IMR-90 (cell line): ENCODE results near the gene USP35. TPM values are rescaled to one million over a fixed set of nuclear protein-coding genes. Genes with fewer than 3 reads are reported as not detected.

Experiments used
- ATAC-seq: fragments of 200-7000 bp; cut with Tn5 transposase; 2 replicates; pipeline ENCODE4 v1.9.1; 2020; ENCODE audit warnings: low read depth, mild to moderate bottlenecking, moderate library complexity
- BruUV-seq: library from RNA; stranded (reverse); fragments of 400-500 nt; replicated peaks from 2 replicates; lab custom pipeline; 2021; lab: Mats Ljungman, UMichigan
- CTCF ChIA-PET: fragments of 300-600 bp; formaldehyde crosslinking; extraction: SDS; loops from one replicate; lab custom pipeline; 2021; ENCODE audit warnings: antibody characterized with exemption; lab: Yijun Ruan, JAX
- POLR2A ChIA-PET: fragments of 300-600 bp; sonication (Branson Sonifier 250); formaldehyde crosslinking; loops from one replicate; lab custom pipeline; 2022; ENCODE audit warnings: antibody characterized with exemption; ENCODE audit not compliant: unreplicated experiment; lab: Charles Lee
- DNase-seq: peaks from one replicate; pipeline ENCODE4 v3.0.0; 2013
- H2AFZ ChIP-seq: replicated peaks from 2 replicates; pipeline ENCODE3; 2013; ENCODE audit warnings: low read length, mild to moderate bottlenecking; ENCODE audit not compliant: poor library complexity
- H2AK5ac ChIP-seq: 2 replicates; pipeline ENCODE4 v1.6.1; 2013; ENCODE audit warnings: low read depth, low read length, inconsistent platforms
- H2AK9ac ChIP-seq: replicated peaks from 2 replicates; pipeline ENCODE3; 2013; ENCODE audit warnings: mild to moderate bottlenecking, low read depth, low read length, moderate library complexity; ENCODE audit not compliant: poor library complexity
- H2BK120ac ChIP-seq: 2 replicates; pipeline ENCODE4 v1.6.1; 2013; ENCODE audit warnings: low read depth, low read length, inconsistent platforms
- H2BK15ac ChIP-seq: 3 replicates; pipeline ENCODE4 v1.6.1; 2013; ENCODE audit warnings: low read depth, low read length, inconsistent platforms
- H2BK20ac ChIP-seq: 2 replicates; pipeline ENCODE4 v1.6.1; 2013; ENCODE audit warnings: low read depth, mild to moderate bottlenecking, inconsistent platforms, low read length, moderate library complexity
- H2BK5ac ChIP-seq: 2 replicates; pipeline ENCODE4 v1.6.1; 2013; ENCODE audit warnings: mild to moderate bottlenecking, low read depth, low read length, inconsistent platforms; ENCODE audit not compliant: poor library complexity, severe bottlenecking
- H3K14ac ChIP-seq: replicated peaks from 2 replicates; pipeline ENCODE4 v1.6.1; 2013; ENCODE audit warnings: low read depth, low read length, inconsistent platforms
- H3K18ac ChIP-seq: 2 replicates; pipeline ENCODE4 v1.6.1; 2013; ENCODE audit warnings: low read depth, low read length, control low read depth
- H3K23ac ChIP-seq: 2 replicates; pipeline ENCODE4 v1.6.1; 2013; ENCODE audit warnings: low read depth, low read length, inconsistent platforms
- H3K27ac ChIP-seq: 2 replicates; pipeline ENCODE4 v1.5.1; 2013; ENCODE audit warnings: mild to moderate bottlenecking, control low read depth, low read length; ENCODE audit not compliant: insufficient read depth
- H3K27me3 ChIP-seq: 2 replicates; pipeline ENCODE4 v1.6.1; 2013; ENCODE audit warnings: low read length; ENCODE audit not compliant: control insufficient read depth, insufficient read depth
- H3K36me3 ChIP-seq: 2 replicates; pipeline ENCODE4 v1.6.1; 2013; ENCODE audit warnings: low read length, mixed read lengths; ENCODE audit not compliant: control insufficient read depth, insufficient read depth
- H3K4ac ChIP-seq: 2 replicates; pipeline ENCODE4 v1.6.1; 2013; ENCODE audit warnings: low read depth, low read length, inconsistent platforms
- H3K4me1 ChIP-seq: 2 replicates; pipeline ENCODE4 v1.6.1; 2013; ENCODE audit warnings: low read length, mixed read lengths; ENCODE audit not compliant: control insufficient read depth, insufficient read depth
- H3K4me2 ChIP-seq: 2 replicates; pipeline ENCODE4 v1.6.1; 2013; ENCODE audit warnings: low read depth, mild to moderate bottlenecking, control low read depth, low read length, moderate library complexity
- H3K4me3 ChIP-seq: 2 replicates; pipeline ENCODE4 v1.5.1; 2013; ENCODE audit warnings: low read depth, mild to moderate bottlenecking, control low read depth, low read length, moderate library complexity; ENCODE audit not compliant: insufficient read depth
- H3K56ac ChIP-seq: 2 replicates; pipeline ENCODE4 v1.6.1; 2013; ENCODE audit warnings: low read length, inconsistent platforms; ENCODE audit not compliant: insufficient read depth; ENCODE audit errors: extremely low read depth
- H3K79me1 ChIP-seq, 2 experiments: 2 replicates each; pipeline ENCODE4 v1.6.1; 2013; ENCODE audit warnings: low read length in 2 of 2, inconsistent platforms in 1 of 2, low read depth in 1 of 2
- H3K9ac ChIP-seq: 2 replicates; pipeline ENCODE4 v1.6.1; 2013; ENCODE audit warnings: low read depth, low read length, control low read depth
- H3K9me1 ChIP-seq: 2 replicates; pipeline ENCODE4 v1.6.1; 2013; ENCODE audit warnings: low read length, inconsistent platforms; ENCODE audit not compliant: insufficient read depth
- H3K9me3 ChIP-seq: 2 replicates; pipeline ENCODE4 v1.6.1; 2013; ENCODE audit warnings: low read length; ENCODE audit not compliant: control insufficient read depth, insufficient read depth
- H4K20me1 ChIP-seq: 2 replicates; pipeline ENCODE4 v1.6.1; 2013; ENCODE audit warnings: low read length, inconsistent platforms; ENCODE audit not compliant: insufficient read depth
- H4K5ac ChIP-seq: 2 replicates; pipeline ENCODE4 v1.6.1; 2013; ENCODE audit warnings: mild to moderate bottlenecking, low read depth, low read length, control low read depth
- H4K8ac ChIP-seq, 2 experiments: 2 replicates each; pipeline ENCODE4 v1.6.1; 2013; ENCODE audit warnings: low read depth in 2 of 2, low read length in 2 of 2, control low read depth in 1 of 2, inconsistent platforms in 1 of 2
- H4K91ac ChIP-seq: 2 replicates; pipeline ENCODE4 v1.6.1; 2013; ENCODE audit warnings: low read depth, low read length, inconsistent platforms; ENCODE audit not compliant: insufficient read depth
- CEBPB ChIP-seq: IDR thresholded peaks from 2 replicates; pipeline ENCODE4 v1.6.1; 2012; ENCODE audit warnings: low read depth, low read length, improper control_type of control experiment
- MAZ ChIP-seq: IDR thresholded peaks from 2 replicates; pipeline ENCODE4 v1.6.1; 2012; ENCODE audit warnings: low read depth, mild to moderate bottlenecking, low read length, improper control_type of control experiment, moderate library complexity, borderline replicate concordance
- MXI1 ChIP-seq: IDR thresholded peaks from 2 replicates; pipeline ENCODE4 v1.6.1; 2012; ENCODE audit warnings: low read depth, mild to moderate bottlenecking, low read length, moderate library complexity, borderline replicate concordance
- NFE2L2 ChIP-seq: fragments of 150-350 bp; IDR thresholded peaks from 2 replicates; pipeline ENCODE4 v1.6.1; 2016; ENCODE audit warnings: low read depth, mild to moderate bottlenecking, low read length
- WGBS, 2 experiments: methylation state at CpG; one replicate each; pipeline versions ENCODE4 v1.1.5 to v1.1.7; 2013; ENCODE audit warnings: missing lambda C conversion rate in 2 of 2; ENCODE audit not compliant: insufficient read length in 1 of 2; ENCODE audit errors: extremely low coverage in 2 of 2; 5-methylcytosine and 5-hydroxymethylcytosine counted together
- dilution Hi-C: fragments of 300-500 bp; cut with HindIII; formaldehyde crosslinking; loops from one replicate; pipeline ENCODE4 v1.14.3; 2018; ENCODE audit warnings: low sequenced_read_pairs; ENCODE audit not compliant: unreplicated experiment
- in situ Hi-C: fragments of 300-500 bp; cut with MboI; formaldehyde crosslinking; loops from 3 replicates; pipeline ENCODE4 v1.14.3; 2019; ENCODE audit warnings: low sequenced_read_pairs, inconsistent platforms, mixed read lengths
- intact Hi-C: fragments of 100-400 bp; cut with micrococcal nuclease; formaldehyde crosslinking; loops from 2 replicates; pipeline ENCODE4 v1.10.0; 2022
- polyA plus RNA-seq, 3 experiments: library from polyadenylated mRNA; depleted of rRNA; stranded (reverse); fragments of >200 nt; gene quantifications; 2 replicates each; pipeline ENCODE4 v1.2.3, GENCODE V29; 2012; ENCODE audit warnings: low replicate concordance in 1 of 3
- total RNA-seq: library from RNA; depleted of rRNA; stranded (reverse); fragments of >200 nt; gene quantifications from 2 replicates; pipeline ENCODE4 v1.2.3, GENCODE V29; 2012
- TF ChIP-seq, protein P1 (sequence below): fragments of 150-350 bp; IDR thresholded peaks from 2 replicates; pipeline ENCODE4 v1.6.1; 2016; ENCODE audit warnings: low read depth, mild to moderate bottlenecking, low read length, moderate library complexity, borderline replicate concordance

Gene USP35
- total and polyA plus RNA-seq, 2 of the 4 experiments (the other 2 are of a cell fraction), result 2.7 to 11.3 TPM

DNA sequence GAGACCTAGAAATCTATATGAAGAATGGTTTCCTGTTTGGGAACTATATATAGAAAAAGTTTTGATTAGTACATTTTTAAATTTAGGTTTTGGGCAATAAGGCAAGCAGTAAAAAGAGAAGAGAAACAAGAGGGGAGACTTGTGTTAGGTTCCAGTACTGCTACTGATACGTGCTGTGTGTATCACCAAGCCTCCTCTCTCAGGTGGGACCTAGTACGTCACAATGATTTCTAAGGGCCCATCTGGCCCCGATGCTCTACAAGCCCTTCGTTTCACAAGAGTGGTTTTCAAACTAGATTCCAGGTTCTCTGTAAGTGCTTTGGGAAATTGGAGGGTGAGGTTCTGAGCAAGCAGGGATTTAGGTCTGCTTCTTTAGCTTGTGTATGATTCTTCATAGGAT lies 39.2 kb downstream of the USP35 start:
- BruUV-seq, result no TSS peak
- peaks cover 26% of the 10 kb centered on the region for H3K9me1 ChIP-seq
- DNase-seq (no peak), ATAC-seq (no peak)
- H4K20me1 ChIP-seq, result peaks cover 11% of the 10 kb centered on the region; the same call in 1 of the 2 replicates
- H4K8ac ChIP-seq, result no peak overlapping the region
- H3K36me3 ChIP-seq, result peaks cover 18% of the 10 kb centered on the region
- H2BK20ac ChIP-seq, result no peak overlapping the region
- H3K27me3 ChIP-seq, result no peaks in the 10 kb centered on the region
- dilution Hi-C loops, result no loop called here
- no peak overlapping the region for H3K18ac ChIP-seq
- ChIA-PET POLR2A (no interaction called here), CTCF (interaction anchor here (0.6 to 1.8 kb wide), 5 partner anchors 68 to 336 kb away, joined by 3 to 22 read pairs (median 4); no protein-coding TSS in a partner anchor)
- no peak overlapping the region for H2BK5ac ChIP-seq
- H3K9ac ChIP-seq, result no peak overlapping the region
- no peak for TF ChIP-seq CEBPB
- no peak for TF ChIP-seq NFE2L2
- no peak for TF ChIP-seq MAZ
- TF ChIP-seq MXI1, result no peak
- TF ChIP-seq, protein P1, sequence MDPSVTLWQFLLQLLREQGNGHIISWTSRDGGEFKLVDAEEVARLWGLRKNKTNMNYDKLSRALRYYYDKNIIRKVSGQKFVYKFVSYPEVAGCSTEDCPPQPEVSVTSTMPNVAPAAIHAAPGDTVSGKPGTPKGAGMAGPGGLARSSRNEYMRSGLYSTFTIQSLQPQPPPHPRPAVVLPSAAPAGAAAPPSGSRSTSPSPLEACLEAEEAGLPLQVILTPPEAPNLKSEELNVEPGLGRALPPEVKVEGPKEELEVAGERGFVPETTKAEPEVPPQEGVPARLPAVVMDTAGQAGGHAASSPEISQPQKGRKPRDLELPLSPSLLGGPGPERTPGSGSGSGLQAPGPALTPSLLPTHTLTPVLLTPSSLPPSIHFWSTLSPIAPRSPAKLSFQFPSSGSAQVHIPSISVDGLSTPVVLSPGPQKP, result no peak
- H3K23ac ChIP-seq, result no peak overlapping the region
- H3K56ac ChIP-seq, result no peak overlapping the region
- H3K4me3 ChIP-seq, result no peak overlapping the region
- no peak overlapping the region for H3K14ac ChIP-seq
- in situ Hi-C loops, result loop anchor here (10.0 kb wide), 1 partner anchor 337 kb away; no protein-coding TSS in a partner anchor
- H4K5ac ChIP-seq, result no peak overlapping the region
- H3K79me1 ChIP-seq, result peaks cover 0 to 19% of the 10 kb centered on the region in 2 experiments; a peak in 3 of 4 replicates
- H2AFZ ChIP-seq, result no peak overlapping the region
- WGBS, 2 experiments, result 83% methylated on average over 2 of the region's 4 CpGs; no CpG with 5 or more reads in 1 of the 2 experiments
- peaks cover 14% of the 10 kb centered on the region for H3K4me1 ChIP-seq
- H2BK15ac ChIP-seq, result no peak overlapping the region
- no peak overlapping the region for H4K91ac ChIP-seq
- H3K9me3 ChIP-seq, result no peaks in the 10 kb centered on the region
- no peak overlapping the region for H2AK5ac ChIP-seq
- H3K27ac ChIP-seq, result no peak overlapping the region
- no peak overlapping the region for H3K4me2 ChIP-seq
- no peak overlapping the region for H2BK120ac ChIP-seq
- intact Hi-C loops, result loop anchor here (2.0 kb wide), 2 partner anchors 189 to 337 kb away; partner anchors contain the start of gene GAB2
- no peak overlapping the region for H2AK9ac ChIP-seq
- no peak overlapping the region for H3K4ac ChIP-seq
